ENCODE results near the gene HSD17B11.
"Not testable (repeated sequence)": the region's sequence is repeated elsewhere in the genome, so short reads cannot be mapped to it uniquely, and the experiment has no call there.

The HSD17B11 gene

DNA sequence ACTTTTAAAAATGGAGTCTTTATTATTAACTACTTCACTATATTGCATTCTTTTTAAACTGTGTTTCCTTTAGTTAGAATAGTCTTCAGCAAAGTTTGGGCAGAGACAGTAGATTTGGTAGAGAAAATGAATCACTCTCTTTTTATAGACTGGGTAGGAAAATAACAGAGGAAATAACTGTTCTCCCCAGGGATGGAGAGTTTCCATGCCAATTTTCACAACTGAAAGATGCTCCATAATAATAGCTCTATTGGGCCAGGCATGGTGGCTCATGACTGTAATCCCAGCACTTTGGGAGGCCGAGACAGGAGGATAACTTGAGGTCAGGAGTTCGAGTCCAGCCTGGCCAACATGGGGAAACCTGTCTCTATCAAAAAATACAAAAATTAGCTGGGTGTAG is 81.4 kb downstream of the HSD17B11 start:
- no peak overlapping the region for H3K4me3 ChIP-seq (ENCODE audit: control insufficient read depth, low read depth, low read length)
- TF ChIP-seq, protein P1, sequence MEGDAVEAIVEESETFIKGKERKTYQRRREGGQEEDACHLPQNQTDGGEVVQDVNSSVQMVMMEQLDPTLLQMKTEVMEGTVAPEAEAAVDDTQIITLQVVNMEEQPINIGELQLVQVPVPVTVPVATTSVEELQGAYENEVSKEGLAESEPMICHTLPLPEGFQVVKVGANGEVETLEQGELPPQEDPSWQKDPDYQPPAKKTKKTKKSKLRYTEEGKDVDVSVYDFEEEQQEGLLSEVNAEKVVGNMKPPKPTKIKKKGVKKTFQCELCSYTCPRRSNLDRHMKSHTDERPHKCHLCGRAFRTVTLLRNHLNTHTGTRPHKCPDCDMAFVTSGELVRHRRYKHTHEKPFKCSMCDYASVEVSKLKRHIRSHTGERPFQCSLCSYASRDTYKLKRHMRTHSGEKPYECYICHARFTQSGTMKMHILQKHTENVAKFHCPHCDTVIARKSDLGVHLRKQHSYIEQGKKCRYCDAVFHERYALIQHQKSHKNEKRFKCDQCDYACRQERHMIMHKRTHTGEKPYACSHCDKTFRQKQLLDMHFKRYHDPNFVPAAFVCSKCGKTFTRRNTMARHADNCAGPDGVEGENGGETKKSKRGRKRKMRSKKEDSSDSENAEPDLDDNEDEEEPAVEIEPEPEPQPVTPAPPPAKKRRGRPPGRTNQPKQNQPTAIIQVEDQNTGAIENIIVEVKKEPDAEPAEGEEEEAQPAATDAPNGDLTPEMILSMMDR (IDR thresholded peaks at IDR 0.05; ENCODE audit: control insufficient read depth, insufficient read depth, low read depth, low read length, missing control alignments) = no peak
- peak; percentile 24 for DNase-seq (ENCODE audit: low read depth)

DNA sequence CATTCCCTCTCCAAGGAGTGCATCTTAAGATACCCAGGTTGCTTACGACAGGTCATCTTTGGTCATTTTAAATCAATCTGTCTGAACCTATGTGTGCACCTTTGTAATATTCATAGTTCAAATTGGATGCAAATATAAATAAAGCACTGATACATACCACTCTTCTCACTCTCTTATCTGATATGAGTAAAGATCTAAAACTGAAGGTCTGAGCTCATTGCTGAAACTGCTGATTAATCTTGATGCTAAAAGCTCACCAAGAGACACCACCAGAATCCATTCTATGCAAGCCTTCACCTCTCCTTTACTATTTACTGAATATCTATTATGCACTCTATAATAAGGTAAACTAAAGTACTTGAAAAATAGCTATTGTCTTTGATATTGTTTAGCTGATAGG is 84.9 kb downstream of the HSD17B11 start:
- TF ChIP-seq, protein P1 (IDR thresholded peaks at IDR 0.05; ENCODE audit: control insufficient read depth, insufficient read depth, low read depth, low read length, missing control alignments) = no peak
- no peak for DNase-seq (ENCODE audit: low read depth)
- no peak overlapping the region for H3K4me3 ChIP-seq (ENCODE audit: control insufficient read depth, low read depth, low read length)

DNA sequence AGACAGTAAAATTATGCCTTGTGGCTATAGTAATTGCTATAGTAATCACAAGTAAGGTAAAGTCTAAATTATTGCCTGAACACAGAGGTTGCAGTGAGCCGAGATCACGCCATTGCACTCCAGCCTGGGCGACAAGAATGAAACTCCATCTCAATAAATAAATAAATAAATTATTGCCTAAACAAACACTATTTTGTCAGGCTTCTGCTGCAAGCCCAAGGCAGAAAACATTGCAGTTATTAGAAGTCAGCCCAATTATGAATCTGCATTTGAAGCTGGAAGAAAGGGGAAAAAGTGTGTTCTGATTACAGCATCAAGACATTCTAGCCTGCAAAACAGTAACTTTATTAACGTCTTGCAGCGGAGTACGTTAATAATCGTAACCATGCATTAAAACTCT is 85.4 kb downstream of the HSD17B11 start:
- DNase-seq (ENCODE audit: low read depth) = no peak
- no peak overlapping the region for H3K4me3 ChIP-seq (ENCODE audit: control insufficient read depth, low read depth, low read length)
- TF ChIP-seq, protein P1 (IDR thresholded peaks at IDR 0.05; ENCODE audit: control insufficient read depth, insufficient read depth, low read depth, low read length, missing control alignments) = no peak

DNA sequence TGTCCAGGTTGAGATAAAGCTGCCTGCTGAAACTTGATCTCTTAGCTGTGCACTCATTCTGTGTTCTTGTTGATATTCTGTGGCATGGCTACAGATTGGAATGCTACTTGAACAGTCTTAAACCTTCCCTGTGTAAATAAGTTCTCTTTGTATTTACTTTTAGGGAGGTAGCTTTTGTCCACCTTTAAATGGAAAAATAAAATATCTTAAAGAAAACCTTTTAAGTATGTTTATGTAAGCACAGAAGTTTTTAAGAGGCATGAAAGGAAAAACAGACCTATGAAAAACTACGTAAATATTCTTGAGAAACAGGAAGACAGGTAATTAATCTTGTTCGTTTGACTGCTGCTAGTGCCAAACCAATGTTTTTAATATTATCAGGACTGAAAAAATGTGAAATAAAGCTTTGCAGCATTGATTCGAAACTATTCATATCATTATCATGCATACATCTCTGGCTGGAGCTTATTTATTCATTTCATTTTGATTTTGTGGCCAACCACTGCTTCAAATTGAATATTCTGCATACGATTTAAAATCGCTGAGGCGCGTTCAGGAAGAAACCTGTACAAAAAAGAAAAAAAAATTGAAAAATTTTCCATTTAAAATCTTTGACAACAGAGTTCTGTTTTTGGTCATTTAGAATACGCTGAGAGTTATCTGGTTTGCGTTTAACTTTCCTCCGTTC is 86.1 kb downstream of the HSD17B11 start:
- no peak for DNase-seq (ENCODE audit: low read depth)
- H3K4me3 ChIP-seq (ENCODE audit: control insufficient read depth, low read depth, low read length) = no peak overlapping the region
- TF ChIP-seq, protein P1 (IDR thresholded peaks at IDR 0.05; ENCODE audit: control insufficient read depth, insufficient read depth, low read depth, low read length, missing control alignments) = no peak

DNA sequence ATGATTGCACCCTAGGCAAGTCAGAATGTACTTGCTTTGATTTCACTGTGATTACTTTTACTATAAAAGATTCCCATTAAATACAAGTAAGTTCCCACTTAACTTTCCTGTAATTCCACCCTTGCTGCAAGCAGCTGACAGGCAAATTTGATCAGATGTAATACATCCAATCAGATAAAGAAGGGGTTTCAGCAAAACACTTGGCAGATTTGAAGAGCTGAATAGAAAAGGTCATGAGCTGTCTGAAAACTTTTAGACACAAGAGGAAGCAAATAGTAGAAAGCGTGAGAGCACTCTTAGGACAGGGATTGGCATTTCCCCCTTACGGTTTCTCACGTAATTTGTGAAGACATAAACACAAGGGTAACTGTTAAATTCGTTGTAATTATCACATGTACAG is 91.1 kb downstream of the HSD17B11 start:
- no peak overlapping the region for H3K4me3 ChIP-seq (ENCODE audit: control insufficient read depth, low read depth, low read length)
- DNase-seq (ENCODE audit: low read depth) = no peak
- TF ChIP-seq, protein P1 (IDR thresholded peaks at IDR 0.05; ENCODE audit: control insufficient read depth, insufficient read depth, low read depth, low read length, missing control alignments) = no peak

DNA sequence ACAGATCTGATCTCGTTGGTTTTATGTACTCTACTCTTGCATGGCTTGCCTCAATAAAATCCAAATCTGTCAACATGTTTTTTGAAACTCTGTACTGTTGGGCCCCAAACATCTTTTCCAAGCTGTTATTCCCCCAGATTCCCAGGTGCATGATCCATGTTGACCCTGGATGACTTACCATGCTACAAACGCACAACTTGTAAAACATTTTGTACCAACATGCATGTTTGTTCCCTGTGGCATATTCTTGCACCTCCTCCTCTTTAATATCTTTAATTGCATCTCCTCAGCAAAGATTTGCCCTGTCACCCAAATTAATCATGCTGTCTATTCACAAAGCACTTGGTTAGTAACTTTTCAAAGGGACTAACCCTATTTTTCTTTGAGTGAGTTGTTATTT is 92.6 kb downstream of the HSD17B11 start:
- TF ChIP-seq, protein P1 (IDR thresholded peaks at IDR 0.05; ENCODE audit: control insufficient read depth, insufficient read depth, low read depth, low read length, missing control alignments) = no peak
- DNase-seq (ENCODE audit: low read depth) = no peak
- no peak overlapping the region for H3K4me3 ChIP-seq (ENCODE audit: control insufficient read depth, low read depth, low read length)

DNA sequence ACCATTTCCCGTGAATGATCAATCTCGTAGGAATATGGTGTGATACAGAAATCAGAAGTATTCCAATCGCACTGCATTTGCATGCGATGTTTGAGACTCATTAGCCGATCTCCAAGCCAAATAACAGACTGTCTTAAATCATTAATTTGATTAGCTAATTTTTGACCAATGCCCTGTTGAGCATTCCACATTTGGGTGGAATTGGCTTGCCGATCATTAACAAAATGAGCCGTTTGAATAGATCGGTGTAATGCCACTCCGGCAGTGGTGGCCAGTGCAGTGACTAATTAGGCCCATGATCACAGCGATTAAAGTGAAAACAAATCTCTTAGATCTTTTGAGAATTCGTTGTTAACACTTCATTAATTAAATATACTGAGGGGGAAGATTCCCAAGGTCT is 96.1 kb downstream of the HSD17B11 start:
- not testable (repeated sequence) for H3K4me3 ChIP-seq (ENCODE audit: control insufficient read depth, low read depth, low read length); DNase-seq (ENCODE audit: low read depth)

DNA sequence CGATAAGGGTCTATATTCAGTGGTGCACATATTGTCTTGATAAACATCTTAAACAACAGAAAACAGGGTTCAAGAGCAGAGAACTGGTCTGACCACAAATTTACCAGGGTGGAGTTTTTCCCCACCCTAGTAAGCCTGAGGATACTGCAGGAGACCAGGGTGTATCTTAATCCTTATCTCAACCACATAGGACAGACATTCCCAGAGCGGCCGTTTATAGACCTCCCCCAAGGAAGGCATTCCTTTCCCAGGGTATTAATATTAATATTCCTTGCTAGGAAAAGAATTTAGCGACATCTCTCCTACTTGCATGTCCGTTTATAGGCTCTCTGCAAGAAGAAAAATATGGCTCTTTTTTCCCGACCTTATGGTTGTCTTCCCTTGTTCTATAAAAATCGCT is 97.1 kb downstream of the HSD17B11 start:
- H3K4me3 ChIP-seq (ENCODE audit: control insufficient read depth, low read depth, low read length); DNase-seq (ENCODE audit: low read depth): not testable (repeated sequence)

All from AG09309 (cell line).